Measurements from ENCODE around the gene PKN2. TPM values are rescaled to one million over a fixed set of nuclear protein-coding genes. Genes with fewer than 3 reads are reported as not detected.

Gene PKN2
- total RNA-seq, 1 experiment from 2014 or later: 32.5 TPM

- Histone ChIP-seq H2BK20ac (ENCODE audit: low read depth, low read length, poor library complexity, severe bottlenecking) (no peak overlapping the region), H3K23me2 (ENCODE audit: insufficient read length, low read depth, low read length, poor library complexity, severe bottlenecking) (no peaks in the 10 kb centered on the region), H3K79me2 (ENCODE audit: insufficient read depth, low read length) (no peaks in the 10 kb centered on the region; the same call in 1 of the 2 replicates), H2BK12ac (ENCODE audit: insufficient read length, low read depth, low read length) (no peak overlapping the region), H3K79me1 (ENCODE audit: insufficient read depth, low read depth, low read length, poor library complexity, severe bottlenecking) (no peaks in the 10 kb centered on the region), H4K8ac (replicated peaks; ENCODE audit: insufficient read length, low read depth, low read length) (no peak overlapping the region), H3K4me2 (ENCODE audit: insufficient read depth, insufficient read length, low read length) (no peak overlapping the region), H4K20me1 (ENCODE audit: control insufficient read depth, insufficient read depth, insufficient read length) (no peaks in the 10 kb centered on the region), H2AK5ac (ENCODE audit: insufficient read length, low read length) (no peak overlapping the region), H3K18ac (ENCODE audit: insufficient read length, low read depth, low read length) (no peak overlapping the region), H3K56ac (ENCODE audit: insufficient read length, low read depth, low read length) (no peak overlapping the region), H2AFZ (ENCODE audit: low read length) (no peak overlapping the region), H3K4ac (ENCODE audit: low read depth, low read length) (no peak overlapping the region), H2BK120ac (ENCODE audit: low read depth, low read length, poor library complexity, severe bottlenecking) (no peak overlapping the region), H2BK15ac (ENCODE audit: low read depth, low read length) (no peak overlapping the region), H4K5ac (ENCODE audit: insufficient read length, low read depth, low read length) (no peak overlapping the region), H3K14ac (ENCODE audit: insufficient read depth, low read length) (no peak overlapping the region), H3K9ac (ENCODE audit: extremely low read depth, insufficient read length, low read length) (no peak overlapping the region), H3K27ac (ENCODE audit: insufficient read length, low read depth, low read length) (peak overlapping the region; percentile 44), H3K4me1 (ENCODE audit: insufficient read depth, low read length) (peaks cover 4% of the 10 kb centered on the region; the same call in 1 of the 2 replicates), H4K91ac (ENCODE audit: insufficient read length, low read depth, low read length) (no peak overlapping the region), H3T11ph (ENCODE audit: low read length) (no peak overlapping the region), H3K9me3 (ENCODE audit: control insufficient read depth, low read depth, low read length) (no peaks in the 10 kb centered on the region), H3K23ac (ENCODE audit: insufficient read length, low read depth, low read length) (no peak overlapping the region), H2BK5ac (ENCODE audit: insufficient read length, low read length) (no peak overlapping the region), H3K27me3 (ENCODE audit: insufficient read depth, low read length) (no peaks in the 10 kb centered on the region)
- peaks cover 19 to 25% (median 19%) of the 10 kb centered on the region in 3 experiments for H3K36me3 Mint-ChIP-seq (ENCODE audit: insufficient read depth in 1 of 3, low read depth in 3 of 3)
- H3K4me3 Mint-ChIP-seq: no peak overlapping the region
- peaks cover 15 to 23% of the 10 kb centered on the region in 2 experiments for H3K4me1 Mint-ChIP-seq
- no peak for DNase-seq
- H3K9me3 Mint-ChIP-seq: no peaks in the 10 kb centered on the region
- peak overlapping the region in 2 of 3 experiments; percentile 71 to 82; a peak in 5 of 7 replicates for H3K27ac Mint-ChIP-seq
- no peak for TF ChIP-seq CTCF (conservative IDR thresholded peaks at IDR 0.05)
- H3K27me3 Mint-ChIP-seq (ENCODE audit: low read depth): no peaks in the 10 kb centered on the region
Measured at GRCh38 chr1:88768187-88768586, 84.1 kb downstream of the PKN2 start.
